GM21360 (cell line): Measurements from ENCODE around the gene MGRN1.
"Not testable (repeated sequence)": the region's sequence is repeated elsewhere in the genome, so short reads cannot be mapped to it uniquely, and the experiment has no call there.

ENCODE experiments used
- ATAC-seq: cut with Tn5 transposase; IDR thresholded peaks from one replicate; pipeline ENCODE4 v1.9.1; 2021; ENCODE audit warnings: mild to moderate bottlenecking, moderate library complexity; ENCODE audit not compliant: unreplicated experiment

Gene MGRN1

GRCh38 chr16:4623593-4623992 lies 1.0 kb upstream of the MGRN1 start:
- no peak for ATAC-seq

- peak; percentile 45 for ATAC-seq
These were observed 367 bp downstream of the MGRN1 start for GRCh38 chr16:4624827-4625559.

DNA sequence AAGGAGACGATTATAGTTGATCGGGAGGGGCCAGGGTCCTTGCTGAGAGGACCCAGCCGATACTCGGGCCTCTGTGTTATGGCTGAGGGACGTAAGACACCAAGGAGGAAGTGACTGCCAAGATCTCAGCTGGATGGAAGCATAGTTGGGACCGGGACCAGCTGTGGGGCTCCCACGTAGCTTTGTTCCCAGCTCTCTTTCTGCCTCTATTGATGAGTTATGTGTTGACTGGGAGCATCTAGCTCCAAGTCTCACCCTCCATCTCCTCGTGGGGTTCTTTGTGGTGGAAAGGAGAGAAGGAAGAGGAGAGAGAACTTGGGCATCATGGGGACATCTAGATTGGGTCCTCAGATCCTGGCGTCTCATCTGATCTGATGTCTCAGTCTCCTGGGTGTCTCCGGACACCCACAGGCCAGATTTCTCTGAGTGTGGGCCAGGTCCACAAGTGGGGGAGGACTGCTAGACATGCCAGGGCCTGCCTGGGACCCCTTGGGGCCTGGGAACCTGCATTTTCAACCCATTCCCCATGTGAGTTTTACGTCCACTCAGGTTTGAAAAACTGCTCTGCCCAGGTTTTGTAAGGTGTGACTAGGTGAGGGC lies 1.0 kb downstream of the MGRN1 start:
- ATAC-seq: no peak

DNA sequence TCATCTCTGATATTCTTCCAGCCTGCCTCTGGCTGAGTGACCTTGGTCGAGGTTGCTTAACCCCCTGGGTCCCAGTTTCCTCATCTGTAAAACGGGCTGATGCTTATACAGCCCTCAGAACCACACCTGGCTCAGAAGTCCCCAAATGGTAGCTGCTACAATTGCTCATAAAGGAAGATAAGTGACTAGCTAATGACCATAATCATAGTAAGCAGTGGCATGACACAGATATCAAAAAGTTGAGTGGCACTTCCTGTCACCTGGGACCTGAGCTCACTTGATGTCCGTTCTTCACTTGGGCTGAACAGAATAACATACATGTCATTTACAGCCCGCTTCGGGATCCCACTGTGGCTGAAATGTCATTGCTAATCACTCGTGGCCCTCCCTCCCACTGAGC lies 1.8 kb downstream of the MGRN1 start:
- no peak for ATAC-seq

DNA sequence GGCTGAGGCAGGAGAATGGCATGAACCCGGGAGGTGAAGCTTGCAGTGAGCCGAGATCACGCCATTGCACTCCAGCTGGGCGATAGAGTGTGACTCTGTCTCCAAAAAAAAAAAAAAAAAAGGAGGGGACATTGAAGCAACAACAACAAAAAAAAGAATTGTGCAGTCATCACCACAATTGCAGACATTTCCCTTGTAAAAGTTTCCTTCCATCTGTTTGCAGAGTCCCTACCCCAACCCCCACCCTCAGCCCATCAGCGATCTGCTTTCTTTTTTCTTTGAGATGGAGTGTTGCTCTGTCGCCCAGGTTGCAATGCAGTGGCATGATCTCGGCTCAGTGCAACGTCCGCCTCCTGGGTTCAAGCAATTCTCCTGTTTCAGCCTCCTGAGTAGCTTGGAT lies 3.7 kb downstream of the MGRN1 start:
- ATAC-seq: no peak

- no peak for ATAC-seq
These were observed 6.8 kb downstream of the MGRN1 start for GRCh38 chr16:4631444-4631843.

- no peak for ATAC-seq
These were observed 9.4 kb downstream of the MGRN1 start for GRCh38 chr16:4633910-4634635.

DNA sequence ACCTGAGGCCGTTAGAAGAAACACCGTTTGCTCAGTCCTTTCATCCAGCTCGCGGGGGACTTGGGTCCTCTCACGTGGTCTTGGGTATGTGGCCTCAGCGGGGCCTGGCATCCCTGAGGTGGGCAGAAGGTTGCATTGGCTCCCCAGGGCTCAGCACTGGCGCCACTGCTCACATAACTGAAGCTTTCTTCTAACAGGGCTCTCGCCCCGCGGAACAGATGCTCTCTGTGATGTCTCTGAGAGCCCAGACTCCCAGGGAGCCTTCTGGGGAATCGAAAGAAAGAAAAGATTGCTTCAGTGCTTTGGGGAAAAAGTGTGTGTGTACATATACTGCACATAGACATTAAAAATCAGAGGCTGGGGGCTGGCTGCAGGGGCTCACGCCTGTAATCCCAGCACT lies 10.1 kb downstream of the MGRN1 start:
- ATAC-seq: no peak

GRCh38 chr16:4636196-4636595 lies 11.6 kb downstream of the MGRN1 start:
- ATAC-seq: no peak

DNA sequence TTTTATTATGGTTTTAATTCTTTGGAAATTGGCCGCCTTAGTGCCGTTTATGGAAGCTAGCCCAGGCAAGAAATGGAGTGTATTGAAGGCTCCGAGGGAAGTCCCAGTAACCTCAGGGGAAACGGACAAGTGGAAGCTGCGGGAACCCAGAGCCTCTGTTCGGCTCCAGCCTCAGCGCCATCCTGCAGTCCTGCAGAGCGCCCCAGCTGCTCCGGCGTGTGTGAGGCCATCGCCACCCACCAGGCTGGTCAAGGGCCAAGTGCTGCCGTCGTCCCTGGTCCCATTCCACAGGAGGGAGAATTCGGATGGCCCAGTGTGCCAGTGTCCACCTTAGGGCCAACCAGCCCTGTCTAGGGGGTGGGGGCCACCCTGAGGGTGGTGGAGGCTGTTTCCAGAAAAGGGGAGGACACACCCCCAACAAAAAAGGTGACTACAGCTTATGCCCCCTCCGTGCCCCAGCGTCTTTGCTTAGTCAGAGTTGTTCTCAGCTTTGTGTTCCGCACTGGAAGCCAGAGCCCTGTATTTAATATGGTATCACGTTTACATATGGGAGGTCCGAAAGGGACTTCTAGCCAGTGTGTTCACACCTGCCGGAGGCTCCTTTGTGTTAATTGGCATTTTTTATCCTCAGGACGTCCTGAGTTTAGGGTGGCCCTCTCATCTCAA lies 13.0 kb downstream of the MGRN1 start:
- ATAC-seq: no peak

- no peak for ATAC-seq
These were observed 15.4 kb downstream of the MGRN1 start for GRCh38 chr16:4639899-4640509.

DNA sequence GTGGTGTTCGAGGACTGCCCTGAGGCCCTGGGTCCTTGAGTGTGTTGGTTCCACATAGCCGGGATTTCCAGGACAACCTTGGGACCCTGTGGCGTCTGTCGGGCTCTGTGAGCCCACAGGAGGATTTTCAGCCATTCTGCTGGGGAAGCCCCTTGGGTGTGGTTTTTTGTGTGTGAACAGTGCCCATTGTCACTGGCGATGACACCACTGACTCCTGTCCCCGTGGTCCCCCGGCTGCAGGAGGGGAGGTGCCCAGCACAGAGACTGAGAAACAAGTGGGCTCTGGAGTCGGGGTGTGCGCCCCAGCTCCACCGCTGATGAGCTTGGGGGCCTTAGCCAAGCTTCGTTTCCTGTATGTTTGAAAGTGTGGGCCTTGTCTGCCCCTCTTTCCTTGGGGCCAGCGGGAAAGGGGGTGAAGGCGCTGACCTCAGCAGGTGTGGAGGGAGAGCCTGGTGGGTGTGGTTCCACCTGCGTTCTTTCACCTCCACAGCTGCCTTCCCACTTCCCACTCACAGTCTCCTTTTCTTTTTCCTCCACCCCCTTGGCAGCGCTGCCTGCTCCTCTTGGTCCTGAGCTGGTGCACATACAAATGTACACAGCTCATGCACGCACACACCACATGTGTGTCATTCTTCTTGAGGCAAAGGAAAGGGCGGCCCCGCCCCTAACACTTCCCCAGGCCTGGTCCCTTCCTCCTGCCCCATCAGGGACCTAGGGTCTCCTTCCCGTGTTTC lies 16.1 kb downstream of the MGRN1 start:
- no peak for ATAC-seq

GRCh38 chr16:4641306-4641687 lies 16.7 kb downstream of the MGRN1 start:
- no peak for ATAC-seq

DNA sequence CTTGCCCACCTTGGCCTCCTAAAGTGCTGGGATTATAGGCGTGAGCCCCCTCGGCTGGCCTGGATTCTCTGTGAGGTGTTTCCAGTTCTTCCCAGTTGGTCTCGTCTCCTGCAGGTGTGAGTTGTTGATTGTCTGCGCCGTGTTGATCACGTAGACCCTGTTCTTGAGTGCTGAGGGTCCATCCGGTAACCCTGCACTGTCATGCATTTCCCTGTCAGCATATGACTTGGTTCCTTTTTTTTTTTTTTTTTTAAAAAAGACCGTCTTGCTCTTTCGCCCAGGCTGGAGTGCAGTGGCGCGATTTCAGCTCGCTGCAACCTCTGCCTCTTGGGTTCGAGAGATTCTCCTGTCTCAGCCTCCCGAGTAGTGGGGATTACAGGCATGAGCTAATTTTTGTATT lies 17.3 kb downstream of the MGRN1 start:
- no peak for ATAC-seq

DNA sequence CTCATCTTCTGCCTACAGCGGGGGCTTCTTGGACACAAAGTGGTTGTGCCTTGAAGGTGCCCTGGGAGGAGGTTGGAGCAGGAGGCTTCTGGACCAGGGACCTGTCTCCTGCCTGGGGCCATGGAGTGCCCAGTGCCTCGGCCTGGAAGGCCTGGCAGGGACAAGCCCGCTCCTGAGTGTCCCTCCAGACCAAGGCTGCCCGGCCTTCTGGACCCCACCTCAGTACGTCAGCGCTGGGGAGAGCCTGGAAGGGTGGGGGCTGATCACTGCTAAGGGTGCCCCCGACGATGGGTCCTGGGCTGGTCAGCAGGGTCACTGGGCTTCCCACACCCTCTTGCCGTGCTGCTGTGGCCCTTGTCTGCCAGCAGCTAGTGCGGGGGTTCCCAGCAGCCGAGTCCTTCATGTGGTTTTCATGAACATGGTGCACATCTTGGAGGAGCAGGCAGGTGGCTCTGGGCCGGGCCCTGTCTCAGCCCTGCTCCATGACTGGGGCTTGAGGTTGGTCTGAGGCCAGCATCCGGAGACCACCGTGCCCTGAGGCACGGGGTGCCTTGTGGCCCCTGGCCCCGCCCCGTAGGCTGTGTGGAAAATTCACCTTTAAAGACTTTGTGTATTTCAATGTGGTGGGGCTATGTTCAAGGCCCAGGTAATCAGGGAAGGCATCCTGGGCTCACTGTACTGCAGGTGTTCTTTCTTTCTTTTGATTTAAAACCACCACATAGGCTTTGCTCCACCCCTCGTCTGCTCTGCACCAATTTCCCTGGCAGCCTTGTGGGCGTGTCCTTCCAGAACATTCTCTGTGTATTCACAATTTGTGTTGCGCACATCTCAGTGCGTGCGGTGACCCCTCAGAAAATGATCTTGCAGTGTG lies 22.4 kb downstream of the MGRN1 start:
- no peak for ATAC-seq

DNA sequence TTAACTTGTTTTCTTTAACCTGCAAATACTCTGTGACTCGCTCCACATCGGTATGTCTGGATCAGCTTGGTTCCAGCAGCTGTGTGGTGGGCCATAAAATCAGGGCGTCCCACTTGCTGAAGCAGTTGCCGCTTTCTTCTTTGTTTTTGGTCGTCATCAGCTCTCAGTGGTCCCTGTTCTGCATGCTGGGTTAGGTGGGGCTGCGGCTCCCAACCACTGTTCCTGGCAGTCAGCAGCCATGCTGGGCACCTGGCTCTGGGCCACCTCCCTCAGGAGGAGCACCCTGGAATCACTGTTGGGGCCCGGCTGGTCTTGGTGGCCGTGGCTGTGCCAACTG lies 23.0 kb downstream of the MGRN1 start:
- ATAC-seq: no peak

DNA sequence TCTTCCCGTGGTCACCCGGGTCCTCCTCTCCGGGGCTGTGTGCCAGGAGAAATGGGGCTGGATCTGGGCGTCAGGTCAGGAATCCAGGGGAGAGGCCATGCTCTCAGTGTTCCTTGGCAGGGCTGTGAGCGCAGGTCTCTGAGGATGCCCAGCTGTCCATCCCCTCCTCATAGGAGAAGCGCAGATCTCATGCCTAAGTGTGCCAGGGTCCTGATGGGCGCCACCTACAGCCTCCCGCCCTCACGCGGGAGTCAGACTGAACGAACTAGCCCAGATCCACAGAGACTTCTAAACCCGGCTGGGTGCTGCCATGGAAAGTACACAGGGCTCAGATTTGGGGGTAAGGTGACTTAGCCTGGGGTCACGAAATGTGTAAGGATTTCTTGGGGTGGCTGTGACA lies 24.3 kb downstream of the MGRN1 start:
- no peak for ATAC-seq

DNA sequence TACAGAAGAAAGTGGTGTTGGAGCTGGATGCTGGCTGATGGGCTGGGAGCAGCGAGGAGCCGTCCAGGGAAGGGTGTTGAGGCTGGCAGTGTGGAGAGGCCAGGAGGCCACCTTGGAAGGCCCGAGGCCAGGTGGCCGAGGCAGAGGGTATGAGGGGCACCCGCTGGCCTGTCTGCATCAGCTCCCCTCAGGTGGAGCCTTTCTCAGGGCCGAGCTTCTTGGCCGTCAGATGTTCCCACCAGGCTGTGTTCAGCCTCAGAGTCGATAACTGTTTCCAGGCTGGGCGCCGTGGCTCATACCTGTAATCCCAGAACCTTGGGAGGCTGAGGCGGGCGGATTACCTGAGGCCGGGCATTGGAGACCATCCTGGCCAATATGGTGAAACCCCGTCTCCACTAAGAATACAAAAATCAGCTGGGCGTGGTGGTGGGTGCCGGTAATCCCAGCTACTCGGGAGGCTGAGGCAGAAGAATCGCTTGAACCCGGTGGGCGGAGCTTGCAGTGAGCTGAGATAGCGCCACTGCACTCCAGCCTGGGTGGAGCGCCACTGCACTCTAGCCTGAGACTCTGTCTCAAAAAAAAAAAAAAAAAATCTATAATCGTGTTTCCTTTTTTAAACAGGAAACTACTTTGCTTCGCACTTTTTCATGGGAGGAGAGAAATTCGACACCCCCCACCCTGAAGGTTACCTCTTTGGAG lies 25.3 kb downstream of the MGRN1 start:
- ATAC-seq: no peak

- not testable (repeated sequence) for ATAC-seq
These were observed 25.9 kb downstream of the MGRN1 start for GRCh38 chr16:4650443-4651074.
